ENCODE measurements around the gene ACSS1. TPM values are rescaled to one million over a fixed set of nuclear protein-coding genes. Genes with fewer than 3 reads are reported as not detected.
A peak's percentile ranks its signal among the peaks of the same experiment; 100 is the strongest.

ACSS1 gene
- total and polyA plus RNA-seq, 4 donors, result 15.8 to 38.9 (median 26.9) TPM

DNA sequence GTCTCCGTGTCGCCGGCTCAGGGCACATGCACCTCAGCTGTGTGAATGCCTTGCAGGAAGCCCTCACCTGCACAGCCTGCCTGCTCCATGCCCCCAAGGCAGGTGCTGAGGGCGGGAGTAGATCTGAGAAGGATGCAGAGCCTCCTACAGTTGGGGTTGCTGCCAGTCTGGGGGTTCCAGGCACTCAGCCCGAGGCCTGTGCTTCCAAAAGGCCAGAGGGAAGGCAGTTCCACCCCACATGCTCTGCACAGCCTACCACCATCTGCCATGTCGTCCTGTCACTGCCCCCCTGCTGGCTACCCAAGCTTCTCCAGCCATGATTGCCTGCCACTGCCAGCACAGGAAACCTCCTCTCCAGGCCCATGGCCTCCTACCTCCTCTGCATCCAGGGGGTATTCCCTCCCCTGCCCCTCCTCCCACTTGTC, 19.3 kb downstream of the ACSS1 start:
- no peak for ATAC-seq (ENCODE audit: insufficient read depth, low FRiP score)

DNA sequence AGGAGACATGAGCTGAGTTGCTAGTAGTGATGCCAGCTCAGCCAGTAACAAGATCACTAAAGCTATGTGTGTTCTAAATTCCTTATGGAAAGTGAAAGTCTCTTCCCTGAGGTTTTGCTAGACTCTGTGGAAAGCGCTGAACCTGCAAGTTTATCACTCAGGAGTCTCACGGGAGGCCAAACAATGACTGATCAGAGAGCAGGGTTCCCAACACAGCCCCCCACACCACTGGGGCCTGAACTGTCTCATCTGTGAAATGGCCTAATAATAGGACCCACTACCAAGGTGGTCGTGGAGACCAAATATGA, 19.9 kb downstream of the ACSS1 start:
- Histone ChIP-seq H3K9ac (ENCODE audit: insufficient read depth in 1 of 2, low read length in 2 of 2) (no peak overlapping the region), H3K27me3 (ENCODE audit: control insufficient read depth in 3 of 3, insufficient read depth in 3 of 3, low read length in 2 of 3) (no peaks in the 10 kb centered on the region), H3K9me3 (ENCODE audit: control insufficient read depth in 4 of 4, insufficient read depth in 3 of 4, low read length in 3 of 4) (no peaks in the 10 kb centered on the region), H3K27ac (ENCODE audit: low read depth in 1 of 2, low read length in 1 of 2) (peak overlapping the region; percentile 58 to 68), H3K4me3 (no peak overlapping the region), H3K36me3 (ENCODE audit: control insufficient read depth in 4 of 4, insufficient read depth in 4 of 4, low read length in 4 of 4) (peaks cover 0 to 3% (median 0%) of the 10 kb centered on the region in 4 donors), H3K4me1 (ENCODE audit: control insufficient read depth in 5 of 5, insufficient read depth in 5 of 5, low read length in 5 of 5) (peaks cover 25 to 57% (median 49%) of the 10 kb centered on the region in 5 donors)
- DNase-seq (no peak), ATAC-seq (ENCODE audit: insufficient read depth, low FRiP score) (no peak)
- WGBS, 2 donors, result 83 to 86% methylated on average over 3 of the region's 3 CpGs
- TF ChIP-seq, protein P1, sequence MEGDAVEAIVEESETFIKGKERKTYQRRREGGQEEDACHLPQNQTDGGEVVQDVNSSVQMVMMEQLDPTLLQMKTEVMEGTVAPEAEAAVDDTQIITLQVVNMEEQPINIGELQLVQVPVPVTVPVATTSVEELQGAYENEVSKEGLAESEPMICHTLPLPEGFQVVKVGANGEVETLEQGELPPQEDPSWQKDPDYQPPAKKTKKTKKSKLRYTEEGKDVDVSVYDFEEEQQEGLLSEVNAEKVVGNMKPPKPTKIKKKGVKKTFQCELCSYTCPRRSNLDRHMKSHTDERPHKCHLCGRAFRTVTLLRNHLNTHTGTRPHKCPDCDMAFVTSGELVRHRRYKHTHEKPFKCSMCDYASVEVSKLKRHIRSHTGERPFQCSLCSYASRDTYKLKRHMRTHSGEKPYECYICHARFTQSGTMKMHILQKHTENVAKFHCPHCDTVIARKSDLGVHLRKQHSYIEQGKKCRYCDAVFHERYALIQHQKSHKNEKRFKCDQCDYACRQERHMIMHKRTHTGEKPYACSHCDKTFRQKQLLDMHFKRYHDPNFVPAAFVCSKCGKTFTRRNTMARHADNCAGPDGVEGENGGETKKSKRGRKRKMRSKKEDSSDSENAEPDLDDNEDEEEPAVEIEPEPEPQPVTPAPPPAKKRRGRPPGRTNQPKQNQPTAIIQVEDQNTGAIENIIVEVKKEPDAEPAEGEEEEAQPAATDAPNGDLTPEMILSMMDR (IDR thresholded peaks at IDR 0.05; ENCODE audit: control extremely low read depth, extremely low read depth), result no peak

More for the DNA sequence above, 19.3 kb downstream of the ACSS1 start:
- 87 to 94% methylated on average over 6 of the region's 6 CpGs for WGBS, 2 donors
- no peaks in the 10 kb centered on the region for H3K9me3 ChIP-seq (ENCODE audit: control insufficient read depth in 4 of 4, insufficient read depth in 3 of 4, low read length in 3 of 4)
- H3K4me3 ChIP-seq, result no peak overlapping the region
- no peak for DNase-seq
- H3K27ac ChIP-seq (ENCODE audit: low read depth in 1 of 2, low read length in 1 of 2), result peak overlapping the region; percentile 68 to 93
- no peaks in the 10 kb centered on the region for H3K27me3 ChIP-seq (ENCODE audit: control insufficient read depth in 3 of 3, insufficient read depth in 3 of 3, low read length in 2 of 3)
- H3K4me1 ChIP-seq (ENCODE audit: control insufficient read depth in 5 of 5, insufficient read depth in 5 of 5, low read length in 5 of 5), result peaks cover 19 to 56% (median 53%) of the 10 kb centered on the region in 5 donors
- H3K36me3 ChIP-seq (ENCODE audit: control insufficient read depth in 4 of 4, insufficient read depth in 4 of 4, low read length in 4 of 4), result peaks cover 0 to 3% (median 0%) of the 10 kb centered on the region in 4 donors
- no peak overlapping the region for H3K9ac ChIP-seq (ENCODE audit: insufficient read depth in 1 of 2, low read length in 2 of 2)
- TF ChIP-seq, protein P1 (IDR thresholded peaks at IDR 0.05; ENCODE audit: control extremely low read depth, extremely low read depth), result no peak

DNA sequence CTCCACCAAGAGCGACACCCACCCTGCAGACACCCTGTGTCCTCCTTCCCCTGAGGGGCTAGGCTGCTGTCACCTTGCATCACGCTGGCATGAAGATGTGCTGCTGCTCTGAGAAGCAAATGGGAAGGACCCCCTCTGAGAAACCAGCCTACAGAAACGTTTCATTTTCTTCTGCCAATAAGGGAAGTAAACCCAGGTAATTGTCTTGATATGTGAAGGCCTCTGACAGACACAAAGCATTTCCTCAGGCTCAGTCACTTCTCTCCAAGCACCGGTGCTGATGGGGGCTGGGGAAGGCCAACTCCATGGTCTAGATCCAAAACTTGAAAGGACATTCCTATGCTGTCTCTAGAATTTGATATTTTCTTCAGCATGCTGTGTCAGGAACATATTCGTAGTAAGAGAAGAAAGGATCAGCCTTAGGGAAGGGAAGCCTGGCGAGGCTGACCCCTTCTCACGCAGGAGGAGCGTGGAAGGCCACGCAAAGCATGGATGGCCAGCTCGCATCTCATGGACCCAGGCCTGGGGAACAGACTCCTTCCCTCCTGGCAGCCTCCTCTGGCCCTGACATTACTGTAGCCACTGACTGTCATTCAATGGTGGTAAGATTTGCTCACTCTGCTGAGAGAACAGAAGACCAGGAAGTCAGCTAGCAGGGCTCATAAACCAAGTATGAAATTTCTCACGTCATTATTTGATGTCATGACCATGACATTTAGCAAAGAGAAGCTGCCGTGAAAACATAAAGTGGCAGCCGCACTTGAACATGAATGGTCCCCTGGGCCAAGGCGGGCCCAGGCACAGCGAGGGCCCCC, 20.4 kb downstream of the ACSS1 start:
- H3K9ac ChIP-seq (ENCODE audit: insufficient read depth in 1 of 2, low read length in 2 of 2), result no peak overlapping the region
- DNase-seq (no peak), ATAC-seq (ENCODE audit: insufficient read depth, low FRiP score) (no peak)
- H3K27me3 ChIP-seq (ENCODE audit: control insufficient read depth in 3 of 3, insufficient read depth in 3 of 3, low read length in 2 of 3), result no peaks in the 10 kb centered on the region
- H3K4me3 ChIP-seq, result no peak overlapping the region
- TF ChIP-seq, protein P1 (IDR thresholded peaks at IDR 0.05; ENCODE audit: control extremely low read depth, extremely low read depth), result no peak
- no peaks in the 10 kb centered on the region for H3K9me3 ChIP-seq (ENCODE audit: control insufficient read depth in 4 of 4, insufficient read depth in 3 of 4, low read length in 3 of 4)
- WGBS, 2 donors, result 71 to 75% methylated on average over 15 of the region's 15 CpGs
- peak overlapping the region; percentile 58 to 68 for H3K27ac ChIP-seq (ENCODE audit: low read depth in 1 of 2, low read length in 1 of 2)
- H3K4me1 ChIP-seq (ENCODE audit: control insufficient read depth in 5 of 5, insufficient read depth in 5 of 5, low read length in 5 of 5), result peaks cover 30 to 58% (median 44%) of the 10 kb centered on the region in 5 donors
- peaks cover 0 to 3% (median 0%) of the 10 kb centered on the region in 4 donors for H3K36me3 ChIP-seq (ENCODE audit: control insufficient read depth in 4 of 4, insufficient read depth in 4 of 4, low read length in 4 of 4)

Data from lung (tissue), 12 donors.